Measurements from ENCODE around the gene QSOX2. TPM values are rescaled to one million over a fixed set of nuclear protein-coding genes. Genes with fewer than 3 reads are reported as not detected.

Gene QSOX2
- total RNA-seq, 2 donors from 2014 or later = 8.8 to 22.7 TPM

DNA sequence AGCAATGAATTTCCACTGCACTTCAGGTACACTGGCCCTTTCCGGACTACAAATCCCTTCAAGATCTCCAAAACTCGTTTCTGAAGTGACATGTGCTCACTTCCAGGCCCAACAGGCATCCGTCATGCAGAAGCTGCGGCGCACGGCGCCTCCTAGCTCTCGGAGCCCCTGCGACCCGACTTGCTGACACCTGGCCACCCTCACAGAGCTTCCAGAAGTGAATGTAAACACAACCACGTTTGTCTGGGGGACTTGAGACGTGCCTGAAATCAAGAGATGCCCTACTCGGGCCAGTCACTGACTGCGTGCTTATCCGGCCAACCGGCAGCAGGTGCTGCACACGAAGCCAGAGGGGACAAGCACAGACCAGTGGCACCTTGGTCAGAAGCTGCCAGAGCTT, 35.8 kb downstream of the QSOX2 start:
- WGBS, 2 donors = 75 to 87% methylated on average over 6 to 17 of the region's 17 CpGs
- ATAC-seq (no peak), DNase-seq (no peak)
- Histone ChIP-seq H3K27ac (no peak overlapping the region), H3K9me3 (peaks cover 0 to 6% (median 0%) of the 10 kb centered on the region in 3 donors), H3K4me3 (no peak overlapping the region), H3K36me3 (replicated peaks in 1 of 2; ENCODE audit: insufficient read depth in 1 of 2, low read depth in 2 of 2) (peaks cover 0 to 5% of the 10 kb centered on the region in 2 donors), H3K4me1 (peaks cover 2% of the 10 kb centered on the region), H3K27me3 (no peaks in the 10 kb centered on the region)
- TF ChIP-seq, protein P1, sequence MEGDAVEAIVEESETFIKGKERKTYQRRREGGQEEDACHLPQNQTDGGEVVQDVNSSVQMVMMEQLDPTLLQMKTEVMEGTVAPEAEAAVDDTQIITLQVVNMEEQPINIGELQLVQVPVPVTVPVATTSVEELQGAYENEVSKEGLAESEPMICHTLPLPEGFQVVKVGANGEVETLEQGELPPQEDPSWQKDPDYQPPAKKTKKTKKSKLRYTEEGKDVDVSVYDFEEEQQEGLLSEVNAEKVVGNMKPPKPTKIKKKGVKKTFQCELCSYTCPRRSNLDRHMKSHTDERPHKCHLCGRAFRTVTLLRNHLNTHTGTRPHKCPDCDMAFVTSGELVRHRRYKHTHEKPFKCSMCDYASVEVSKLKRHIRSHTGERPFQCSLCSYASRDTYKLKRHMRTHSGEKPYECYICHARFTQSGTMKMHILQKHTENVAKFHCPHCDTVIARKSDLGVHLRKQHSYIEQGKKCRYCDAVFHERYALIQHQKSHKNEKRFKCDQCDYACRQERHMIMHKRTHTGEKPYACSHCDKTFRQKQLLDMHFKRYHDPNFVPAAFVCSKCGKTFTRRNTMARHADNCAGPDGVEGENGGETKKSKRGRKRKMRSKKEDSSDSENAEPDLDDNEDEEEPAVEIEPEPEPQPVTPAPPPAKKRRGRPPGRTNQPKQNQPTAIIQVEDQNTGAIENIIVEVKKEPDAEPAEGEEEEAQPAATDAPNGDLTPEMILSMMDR (IDR thresholded peaks at IDR 0.05) = no peak
- no peak for TF ChIP-seq POLR2A (IDR thresholded peaks at IDR 0.05)
- intact Hi-C loops (cut with DNase I) = no loop called here

DNA sequence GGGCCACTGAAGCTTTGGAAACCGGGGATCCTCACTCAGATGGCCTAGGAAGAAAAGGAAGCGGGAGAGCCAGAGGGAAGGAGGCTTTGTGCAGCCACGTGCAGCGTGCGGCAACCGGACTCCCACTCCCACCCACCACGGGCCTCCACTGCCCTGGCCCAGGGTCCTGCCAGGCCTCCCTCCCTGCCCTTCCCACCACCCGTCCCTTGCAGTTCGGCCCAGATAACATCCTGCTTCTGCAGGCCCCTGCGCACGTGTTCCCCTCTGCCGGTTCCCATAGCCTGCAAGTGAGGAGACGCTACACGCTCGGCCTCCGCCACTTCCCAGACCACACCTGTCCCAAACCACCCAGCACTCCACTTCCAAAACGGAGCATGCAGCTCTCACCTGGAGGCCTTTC, 36.4 kb downstream of the QSOX2 start:
- no peak overlapping the region for H3K4me3 ChIP-seq
- peaks cover 0 to 6% (median 0%) of the 10 kb centered on the region in 3 donors for H3K9me3 ChIP-seq
- H3K36me3 ChIP-seq (replicated peaks in 1 of 2; ENCODE audit: insufficient read depth in 1 of 2, low read depth in 2 of 2) = peaks cover 0 to 5% of the 10 kb centered on the region in 2 donors
- peaks cover 3% of the 10 kb centered on the region for H3K4me1 ChIP-seq
- no peak overlapping the region for H3K27ac ChIP-seq
- peaks cover 0 to 1% of the 10 kb centered on the region in 2 donors for H3K27me3 ChIP-seq
- TF ChIP-seq, protein P1 (IDR thresholded peaks at IDR 0.05) = no peak
- TF ChIP-seq POLR2A (IDR thresholded peaks at IDR 0.05) = no peak
- ATAC-seq = no peak
- intact Hi-C loops (cut with DNase I) = no loop called here
- 93 to 94% methylated on average over 15 to 17 of the region's 17 CpGs for WGBS, 2 donors
- no peak for DNase-seq

- Histone ChIP-seq H3K27me3 (peaks cover 0 to 7% of the 10 kb centered on the region in 2 donors), H3K9me3 (peaks cover 0 to 1% (median 0%) of the 10 kb centered on the region in 3 donors), H3K4me1 (peaks cover 3% of the 10 kb centered on the region), H3K36me3 (replicated peaks in 1 of 2; ENCODE audit: insufficient read depth in 1 of 2, low read depth in 2 of 2) (peaks cover 0 to 5% of the 10 kb centered on the region in 2 donors), H3K27ac (no peak overlapping the region), H3K4me3 (no peak overlapping the region)
- ATAC-seq (no peak), DNase-seq (no peak)
- intact Hi-C loops (cut with DNase I) = no loop called here
- 90 to 97% methylated on average over 6 to 17 of the region's 17 CpGs for WGBS, 2 donors
- no peak for TF ChIP-seq POLR2A (IDR thresholded peaks at IDR 0.05)
- TF ChIP-seq, protein P1 (IDR thresholded peaks at IDR 0.05) = no peak
These were observed 36.9 kb downstream of the QSOX2 start for GRCh38 chr9:136208675-136209074.

DNA sequence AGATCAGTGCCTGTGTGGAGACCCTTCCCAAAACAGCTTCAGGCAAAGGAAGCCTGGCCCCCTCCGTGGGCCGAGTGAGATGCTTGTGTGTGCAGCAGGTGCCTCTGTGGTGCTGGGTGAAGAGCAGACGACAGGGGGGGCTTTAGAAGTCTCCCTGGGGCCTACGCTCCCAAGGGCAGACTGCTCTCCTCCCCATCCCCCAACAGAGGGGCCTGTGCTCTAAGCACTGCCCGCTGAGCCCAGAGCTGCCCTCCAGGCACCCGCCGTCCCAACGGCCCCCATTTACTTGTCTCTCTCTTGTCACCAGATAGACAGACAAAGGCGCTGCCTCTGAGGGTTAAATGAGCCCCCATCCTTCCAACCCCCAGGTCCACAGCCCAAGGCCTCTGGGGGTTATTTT, 38.0 kb downstream of the QSOX2 start:
- TF ChIP-seq, protein P1 (IDR thresholded peaks at IDR 0.05) = no peak
- TF ChIP-seq POLR2A (IDR thresholded peaks at IDR 0.05) = no peak
- intact Hi-C loops (cut with DNase I) = no loop called here
- Histone ChIP-seq H3K27me3 (peaks cover 0 to 14% of the 10 kb centered on the region in 2 donors), H3K27ac (no peak overlapping the region), H3K36me3 (replicated peaks in 1 of 2; ENCODE audit: insufficient read depth in 1 of 2, low read depth in 2 of 2) (peaks cover 0 to 5% of the 10 kb centered on the region in 2 donors), H3K4me3 (no peak overlapping the region), H3K4me1 (peaks cover 7% of the 10 kb centered on the region), H3K9me3 (no peaks in the 10 kb centered on the region)
- WGBS, 2 donors = 88 to 90% methylated on average over 9 of the region's 9 CpGs
- DNase-seq (no peak), ATAC-seq (no peak)

DNA sequence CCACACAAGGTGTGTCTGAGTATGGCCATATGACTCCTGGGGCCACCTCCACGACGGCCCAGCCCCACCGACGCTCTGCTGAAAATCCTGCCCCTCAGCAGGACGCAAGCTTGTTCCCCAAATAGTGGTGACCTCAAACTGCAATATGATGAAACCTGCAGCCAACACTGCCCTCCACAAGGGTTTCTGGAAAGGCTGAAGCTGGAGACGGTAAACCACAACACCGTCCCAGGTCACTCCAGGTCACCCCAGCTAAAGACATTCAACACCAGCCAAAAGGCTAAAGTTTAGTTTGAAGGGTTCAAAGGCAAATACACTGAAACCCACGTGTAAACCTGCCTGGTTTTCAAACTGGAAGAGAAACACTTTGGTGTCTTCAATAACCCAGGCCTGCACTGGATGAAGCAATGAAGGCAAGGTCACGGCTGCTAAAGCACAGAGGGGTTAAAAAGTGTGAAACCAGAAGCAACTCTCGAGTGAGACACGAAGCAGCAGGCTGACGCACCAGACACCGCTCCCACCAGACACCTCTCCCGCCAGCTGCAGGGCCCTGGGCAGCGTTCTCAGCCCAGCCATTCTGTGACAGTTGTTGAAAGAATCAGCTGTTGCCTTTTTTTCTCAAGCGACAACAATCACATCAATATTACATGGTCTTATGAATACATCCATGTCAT, 38.9 kb downstream of the QSOX2 start:
- peaks cover 0 to 22% of the 10 kb centered on the region in 2 donors for H3K27me3 ChIP-seq
- no peak overlapping the region for H3K4me3 ChIP-seq
- no peak overlapping the region for H3K27ac ChIP-seq
- ATAC-seq (no peak), DNase-seq (no peak)
- TF ChIP-seq, protein P1 (IDR thresholded peaks at IDR 0.05) = no peak
- no peak for TF ChIP-seq POLR2A (IDR thresholded peaks at IDR 0.05)
- 70 to 80% methylated on average over 16 of the region's 16 CpGs for WGBS, 2 donors
- no peaks in the 10 kb centered on the region for H3K9me3 ChIP-seq
- H3K36me3 ChIP-seq (replicated peaks in 1 of 2; ENCODE audit: insufficient read depth in 1 of 2, low read depth in 2 of 2) = peaks cover 0 to 5% of the 10 kb centered on the region in 2 donors
- intact Hi-C loops (cut with DNase I) = no loop called here
- H3K4me1 ChIP-seq = peaks cover 7% of the 10 kb centered on the region

All from body of pancreas (tissue), 4 donors.